Kidney (tissue), 14 donors: ENCODE measurements around the gene MOGAT1. TPM values are rescaled to one million over a fixed set of nuclear protein-coding genes. Genes with fewer than 3 reads are reported as not detected.

Source experiments
- DNase-seq, 5 donors: peaks; one replicate each; pipeline ENCODE4 v3.0.0-alpha.2; 2013 to 2020
- FAIRE-seq: peaks from 2 replicates; lab custom pipeline; 2012; peaks lifted over from hg19 to GRCh38; lab: Jason Lieb, UNC
- H3K27ac ChIP-seq, 2 donors: one replicate each; pipeline ENCODE4 v1.7.0; 2013; ENCODE audit warnings: low read depth in 2 of 2, low read length in 2 of 2, inconsistent platforms in 1 of 2
- H3K27me3 ChIP-seq: one replicate; pipeline ENCODE4 v1.7.1; 2013; ENCODE audit warnings: low read length, inconsistent platforms; ENCODE audit not compliant: control insufficient read depth, insufficient read depth
- H3K36me3 ChIP-seq, 3 donors: one replicate each; pipeline versions ENCODE4 v1.7.0 to v1.7.1; 2013; ENCODE audit warnings: low read length in 3 of 3, control low read depth in 1 of 3, inconsistent platforms in 1 of 3; ENCODE audit not compliant: insufficient read depth in 3 of 3, control insufficient read depth in 2 of 3
- H3K4me1 ChIP-seq, 3 donors: one replicate each; pipeline versions ENCODE4 v1.7.0 to v1.7.1; 2013; ENCODE audit warnings: low read length in 3 of 3, inconsistent platforms in 1 of 3, low read depth in 1 of 3; ENCODE audit not compliant: control insufficient read depth in 2 of 3, insufficient read depth in 2 of 3
- H3K4me3 ChIP-seq, 3 donors: one replicate each; pipeline versions ENCODE4 v1.7.0 to v1.8.1; 2013; ENCODE audit warnings: low read length in 3 of 3, control low read depth in 1 of 3, inconsistent platforms in 1 of 3
- H3K9ac ChIP-seq, 3 donors: one replicate each; pipeline versions ENCODE4 v1.7.0 to v1.7.1; 2013; ENCODE audit warnings: low read length in 3 of 3, control low read depth in 1 of 3, inconsistent platforms in 1 of 3
- H3K9me3 ChIP-seq, 3 donors: one replicate each; pipeline versions ENCODE4 v1.7.0 to v1.7.1; 2013; ENCODE audit warnings: low read length in 3 of 3, control low read depth in 1 of 3, inconsistent platforms in 1 of 3; ENCODE audit not compliant: control insufficient read depth in 2 of 3, insufficient read depth in 1 of 3
- intact Hi-C: fragments of 100-400 bp; cut with DNase I; formaldehyde crosslinking; loops from one replicate; pipeline ENCODE4 v1.11.1; 2022
- polyA plus RNA-seq: library from polyadenylated mRNA; stranded (reverse); fragments of 350-450 nt; fragmentation: Illumina TruSeq; extraction: RNeasy Lipid Tissue Mini Kit (QIAGEN cat#74804); gene quantifications from one replicate; pipeline ENCODE4 v1.2.3, GENCODE V29; 2014; ENCODE audit warnings: low read depth, low replicate concordance; ENCODE audit not compliant: insufficient read depth
- total RNA-seq: library from RNA; stranded (reverse); fragmentation: NEBNext Ultra II Directional; extraction: Animal tissue kit (Norgen Biotek cat#: 25700); gene quantifications from one replicate; pipeline ENCODE4 v1.2.1, GENCODE V29; 2021
- TF ChIP-seq, protein P1 (sequence below): IDR thresholded peaks from 3 replicates; pipeline ENCODE4 v1.5.1; 2012; ENCODE audit warnings: mild to moderate bottlenecking, moderate library complexity, borderline replicate concordance; ENCODE audit not compliant: insufficient read depth; ENCODE audit errors: extremely low read depth
- donor health status: control.
- donor health status: control.
- donor health status: control.
- donor health status: control.
- donor health status: control.
- donor health status: DM: yes; HTN: yes; CAD: no.
- donor health status: Normal renal cell carcinoma (clear cell type).

The MOGAT1 gene
- total and polyA plus RNA-seq, 2 donors from 2014 or later: not detected

DNA sequence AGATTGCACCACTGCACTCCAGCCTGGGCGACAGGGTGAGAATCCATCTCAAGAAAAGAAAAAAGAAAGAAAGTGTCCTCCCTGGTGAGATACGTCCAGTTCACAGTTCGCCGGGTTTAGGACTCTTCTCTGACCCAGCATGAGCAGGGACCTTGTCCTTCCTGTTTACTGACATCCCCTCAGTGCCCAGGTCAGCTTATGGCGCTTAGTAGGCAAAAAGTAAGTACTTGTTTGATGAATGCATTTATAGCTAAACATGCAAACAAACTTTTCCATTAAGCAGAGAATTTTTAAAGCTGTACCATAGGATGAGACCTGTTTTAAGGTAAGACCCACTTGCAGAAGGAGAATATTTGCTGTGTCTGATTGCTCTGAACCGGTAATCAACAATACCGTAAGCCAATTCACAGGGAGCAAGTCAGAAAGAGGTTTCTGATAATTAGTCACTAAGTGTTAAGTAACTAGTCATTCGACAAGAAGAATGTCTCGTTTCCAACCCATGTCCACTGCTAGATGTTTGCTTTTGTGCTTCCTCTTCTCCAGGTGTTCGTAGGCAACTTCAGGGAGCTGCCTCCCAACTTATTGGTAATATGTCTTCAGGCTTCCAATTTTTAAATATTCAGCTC is 40.0 kb downstream of the MOGAT1 start:
- H3K27ac ChIP-seq: no peak overlapping the region
- intact Hi-C loops: no loop called here
- no peak overlapping the region for H3K9ac ChIP-seq
- H3K4me3 ChIP-seq: no peak overlapping the region
- FAIRE-seq (no peak), DNase-seq (no peak)
- H3K27me3 ChIP-seq: no peaks in the 10 kb centered on the region
- H3K9me3 ChIP-seq: no peaks in the 10 kb centered on the region
- H3K4me1 ChIP-seq: peaks cover 0 to 4% (median 0%) of the 10 kb centered on the region in 3 donors
- H3K36me3 ChIP-seq: peaks cover 0 to 3% (median 0%) of the 10 kb centered on the region in 3 donors
- TF ChIP-seq, protein P1, sequence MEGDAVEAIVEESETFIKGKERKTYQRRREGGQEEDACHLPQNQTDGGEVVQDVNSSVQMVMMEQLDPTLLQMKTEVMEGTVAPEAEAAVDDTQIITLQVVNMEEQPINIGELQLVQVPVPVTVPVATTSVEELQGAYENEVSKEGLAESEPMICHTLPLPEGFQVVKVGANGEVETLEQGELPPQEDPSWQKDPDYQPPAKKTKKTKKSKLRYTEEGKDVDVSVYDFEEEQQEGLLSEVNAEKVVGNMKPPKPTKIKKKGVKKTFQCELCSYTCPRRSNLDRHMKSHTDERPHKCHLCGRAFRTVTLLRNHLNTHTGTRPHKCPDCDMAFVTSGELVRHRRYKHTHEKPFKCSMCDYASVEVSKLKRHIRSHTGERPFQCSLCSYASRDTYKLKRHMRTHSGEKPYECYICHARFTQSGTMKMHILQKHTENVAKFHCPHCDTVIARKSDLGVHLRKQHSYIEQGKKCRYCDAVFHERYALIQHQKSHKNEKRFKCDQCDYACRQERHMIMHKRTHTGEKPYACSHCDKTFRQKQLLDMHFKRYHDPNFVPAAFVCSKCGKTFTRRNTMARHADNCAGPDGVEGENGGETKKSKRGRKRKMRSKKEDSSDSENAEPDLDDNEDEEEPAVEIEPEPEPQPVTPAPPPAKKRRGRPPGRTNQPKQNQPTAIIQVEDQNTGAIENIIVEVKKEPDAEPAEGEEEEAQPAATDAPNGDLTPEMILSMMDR: no peak

DNA sequence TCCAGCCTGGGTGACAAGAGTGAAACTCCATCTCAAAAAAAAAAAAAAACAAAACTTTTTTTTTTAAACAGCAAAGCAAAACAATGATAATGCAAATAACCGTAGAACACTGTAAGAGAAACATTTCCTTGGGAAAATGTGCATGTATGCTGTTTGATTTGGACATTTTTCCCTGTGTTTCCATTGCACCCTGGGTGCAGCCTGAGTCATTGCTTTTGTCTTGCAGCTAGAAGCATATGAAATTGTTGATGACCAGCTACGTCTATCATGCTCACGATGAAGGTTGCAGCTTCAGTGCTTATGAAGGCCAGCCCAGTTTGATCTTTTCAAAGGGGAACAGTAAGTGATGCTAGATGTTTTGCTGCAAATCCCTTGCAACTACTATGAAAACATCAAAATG is 41.5 kb downstream of the MOGAT1 start:
- Histone ChIP-seq H3K27ac (no peak overlapping the region), H3K9me3 (no peaks in the 10 kb centered on the region), H3K27me3 (no peaks in the 10 kb centered on the region), H3K36me3 (peaks cover 0 to 3% (median 0%) of the 10 kb centered on the region in 3 donors), H3K9ac (no peak overlapping the region), H3K4me1 (no peaks in the 10 kb centered on the region), H3K4me3 (no peak overlapping the region)
- TF ChIP-seq, protein P1: no peak
- intact Hi-C loops: no loop called here
- no peak for DNase-seq
- FAIRE-seq: no peak

DNA sequence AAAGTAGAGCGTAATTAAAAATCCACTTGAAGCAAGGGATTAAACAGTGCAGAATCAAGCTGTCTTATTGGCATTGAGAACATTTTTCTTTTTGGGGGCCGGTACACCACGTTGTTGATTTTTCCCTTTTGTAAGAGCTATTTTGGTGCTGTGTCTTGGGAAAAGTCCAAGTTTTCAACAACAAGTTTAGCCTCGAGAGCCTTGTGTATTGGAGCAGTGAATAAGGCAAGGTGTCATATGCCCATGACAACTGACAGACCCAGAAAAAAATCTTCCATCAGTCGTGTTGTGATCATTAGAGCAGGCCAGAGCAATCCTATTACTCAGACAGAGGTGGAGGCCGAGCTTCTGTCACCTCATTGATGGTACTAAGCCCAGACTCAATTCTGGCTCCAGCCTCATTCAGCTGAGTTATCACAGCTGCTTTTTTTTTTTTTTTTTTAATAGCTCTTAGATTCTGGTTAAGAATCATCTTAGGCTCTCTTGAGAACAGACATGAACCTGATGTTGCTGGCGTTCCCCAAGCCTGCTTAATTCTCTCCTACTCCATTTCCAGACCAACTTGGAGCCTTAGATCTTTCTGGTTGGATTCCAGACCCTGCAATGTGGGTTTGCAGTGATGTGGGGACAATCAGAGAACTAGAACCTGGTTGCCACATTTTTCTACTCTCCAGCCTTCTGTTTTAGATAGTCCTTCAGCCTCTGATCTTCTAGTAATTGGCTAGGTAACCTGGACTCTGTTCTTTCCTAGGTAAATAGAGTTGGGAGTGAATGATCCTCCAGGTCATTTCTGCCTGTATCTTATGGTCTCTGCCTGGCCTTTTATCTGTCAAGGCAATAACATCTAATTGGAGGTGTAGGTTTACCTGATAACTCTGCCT is 43.1 kb downstream of the MOGAT1 start:
- H3K4me3 ChIP-seq: no peak overlapping the region
- FAIRE-seq (no peak), DNase-seq (peak in 2 of 5 donors; percentile 41 to 80)
- peak overlapping the region in 1 of 2 donors; percentile 19 for H3K27ac ChIP-seq
- H3K9me3 ChIP-seq: no peaks in the 10 kb centered on the region
- TF ChIP-seq, protein P1: no peak
- H3K27me3 ChIP-seq: no peaks in the 10 kb centered on the region
- no peaks in the 10 kb centered on the region for H3K4me1 ChIP-seq
- intact Hi-C loops: no loop called here
- peaks cover 0 to 3% (median 0%) of the 10 kb centered on the region in 3 donors for H3K36me3 ChIP-seq
- H3K9ac ChIP-seq: no peak overlapping the region
